Fibroblast of mammary gland (primary cell): Measurements from ENCODE around the gene SYMPK.
A peak's percentile ranks its signal among the peaks of the same experiment; 100 is the strongest.

Source experiments
- DNase-seq: peaks from one replicate; pipeline ENCODE4 v3.0.0-alpha.2; 2010; ENCODE audit warnings: low read depth
- H3K4me3 ChIP-seq: 2 replicates; pipeline ENCODE4 v1.5.1; 2011; ENCODE audit warnings: low read depth, mild to moderate bottlenecking, low read length, moderate library complexity; ENCODE audit not compliant: control insufficient read depth
- TF ChIP-seq, protein P1 (sequence below): conservative IDR thresholded peaks from 2 replicates; pipeline ENCODE4 v1.5.1; 2011; ENCODE audit warnings: low read depth, low read length, inconsistent platforms; ENCODE audit not compliant: control insufficient read depth, insufficient read depth

SYMPK gene

GRCh38 chr19:45824531-45825262, 38.2 kb downstream of the SYMPK start:
- no peak for DNase-seq
- no peak overlapping the region for H3K4me3 ChIP-seq
- TF ChIP-seq, protein P1, sequence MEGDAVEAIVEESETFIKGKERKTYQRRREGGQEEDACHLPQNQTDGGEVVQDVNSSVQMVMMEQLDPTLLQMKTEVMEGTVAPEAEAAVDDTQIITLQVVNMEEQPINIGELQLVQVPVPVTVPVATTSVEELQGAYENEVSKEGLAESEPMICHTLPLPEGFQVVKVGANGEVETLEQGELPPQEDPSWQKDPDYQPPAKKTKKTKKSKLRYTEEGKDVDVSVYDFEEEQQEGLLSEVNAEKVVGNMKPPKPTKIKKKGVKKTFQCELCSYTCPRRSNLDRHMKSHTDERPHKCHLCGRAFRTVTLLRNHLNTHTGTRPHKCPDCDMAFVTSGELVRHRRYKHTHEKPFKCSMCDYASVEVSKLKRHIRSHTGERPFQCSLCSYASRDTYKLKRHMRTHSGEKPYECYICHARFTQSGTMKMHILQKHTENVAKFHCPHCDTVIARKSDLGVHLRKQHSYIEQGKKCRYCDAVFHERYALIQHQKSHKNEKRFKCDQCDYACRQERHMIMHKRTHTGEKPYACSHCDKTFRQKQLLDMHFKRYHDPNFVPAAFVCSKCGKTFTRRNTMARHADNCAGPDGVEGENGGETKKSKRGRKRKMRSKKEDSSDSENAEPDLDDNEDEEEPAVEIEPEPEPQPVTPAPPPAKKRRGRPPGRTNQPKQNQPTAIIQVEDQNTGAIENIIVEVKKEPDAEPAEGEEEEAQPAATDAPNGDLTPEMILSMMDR = no peak

DNA sequence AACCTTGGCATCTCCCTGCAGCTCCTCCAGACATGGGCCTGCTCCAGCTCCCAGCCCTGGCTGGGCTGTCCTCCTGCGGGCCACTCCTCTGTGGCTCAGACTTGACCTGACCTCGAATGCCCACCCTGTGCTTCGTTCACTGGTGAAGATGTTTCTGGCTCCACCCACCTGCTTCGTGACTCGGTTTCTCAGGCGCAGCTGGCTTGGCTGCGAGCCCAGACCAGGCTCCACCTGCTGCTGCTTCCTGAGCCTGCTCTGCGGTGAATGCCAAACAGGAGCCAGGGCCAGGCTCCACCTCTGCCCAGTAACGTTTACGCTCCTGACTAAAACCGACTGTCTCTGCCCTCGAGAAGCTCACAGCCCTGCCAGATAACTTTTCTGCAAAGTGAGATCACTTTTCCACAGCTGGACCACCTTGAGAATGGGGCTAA, 38.9 kb downstream of the SYMPK start:
- peak; percentile 15 for DNase-seq
- no peak overlapping the region for H3K4me3 ChIP-seq
- TF ChIP-seq, protein P1 = no peak

- DNase-seq = no peak
- TF ChIP-seq, protein P1 = no peak
- H3K4me3 ChIP-seq = no peak overlapping the region
Measured at GRCh38 chr19:45823182-45823581, 39.8 kb downstream of the SYMPK start.

DNA sequence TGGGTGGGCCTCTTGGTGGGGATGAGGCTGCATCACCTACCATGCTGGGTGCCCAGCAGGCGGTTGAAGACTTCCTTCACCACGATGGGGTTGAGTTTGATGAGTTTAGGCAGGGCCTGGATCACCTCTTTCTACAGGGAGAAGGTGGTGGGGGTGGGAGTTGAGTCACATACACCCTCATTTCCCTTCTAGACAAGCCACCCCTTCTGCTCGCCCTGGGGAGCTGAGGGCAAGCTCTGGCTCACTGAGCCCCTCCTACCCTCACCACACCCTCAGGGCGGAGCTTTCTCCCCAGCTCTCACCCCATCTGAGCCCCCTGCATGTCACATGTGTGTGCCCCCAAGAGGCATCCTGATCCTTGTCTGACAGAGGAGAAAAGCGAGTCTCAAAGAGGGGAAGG, 40.2 kb downstream of the SYMPK start:
- DNase-seq = no peak
- TF ChIP-seq, protein P1 = no peak
- H3K4me3 ChIP-seq = no peak overlapping the region

DNA sequence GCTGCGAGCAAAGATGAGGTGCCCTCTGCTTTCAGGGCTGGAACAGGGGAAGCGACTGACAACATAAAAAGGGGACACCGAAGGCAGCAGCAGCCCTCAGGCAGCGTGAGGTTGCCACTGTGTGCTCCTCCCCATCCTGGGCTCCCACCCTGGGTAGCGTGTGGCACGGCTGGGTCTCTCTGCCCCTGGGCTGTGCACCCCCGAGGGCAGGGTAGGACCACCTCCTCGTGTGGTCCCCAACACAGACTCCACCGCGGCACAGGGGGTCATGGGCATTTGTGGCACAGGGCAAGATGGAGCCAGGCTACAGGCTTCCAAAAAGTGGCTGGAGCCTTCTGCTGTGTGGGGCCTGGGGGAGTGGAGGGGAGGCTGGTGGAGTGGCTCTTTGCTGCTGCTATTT, 41.4 kb downstream of the SYMPK start:
- no peak for DNase-seq
- TF ChIP-seq, protein P1 = no peak
- H3K4me3 ChIP-seq = no peak overlapping the region

DNA sequence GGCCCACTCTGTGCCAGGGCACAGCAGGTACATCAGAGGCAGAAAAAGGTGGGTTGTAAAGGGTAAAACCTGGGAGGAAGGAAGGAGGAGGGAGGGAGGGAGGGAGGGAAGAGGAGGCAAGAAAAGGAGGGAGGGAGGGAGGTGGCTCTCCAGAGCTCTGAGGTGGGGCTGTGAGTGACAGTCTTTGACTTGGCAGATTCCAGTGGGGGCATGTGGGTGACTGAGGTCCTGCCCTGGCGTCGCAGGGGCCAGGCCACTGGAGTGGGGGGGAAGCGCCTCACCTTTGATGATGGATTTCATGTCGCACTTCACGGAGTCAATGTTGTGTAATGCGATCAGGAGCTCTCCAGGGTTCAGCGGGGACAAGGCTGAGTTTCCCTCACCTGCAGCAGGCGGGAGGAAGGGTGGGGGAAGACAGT, 41.8 kb downstream of the SYMPK start:
- DNase-seq = no peak
- H3K4me3 ChIP-seq = no peak overlapping the region
- TF ChIP-seq, protein P1 = no peak
